GM18517 (cell line): Measurements from ENCODE around the gene TAF3.

Source experiments
- ATAC-seq: cut with Tn5 transposase; IDR thresholded peaks from one replicate; pipeline ENCODE4 v1.9.1; 2021; ENCODE audit warnings: mild to moderate bottlenecking, moderate library complexity; ENCODE audit not compliant: unreplicated experiment

TAF3 gene

GRCh38 chr10:7962592-7962991, 144.3 kb downstream of the TAF3 start:
- ATAC-seq = no peak

- ATAC-seq = no peak
Observed at GRCh38 chr10:7965457-7965856, 147.2 kb downstream of the TAF3 start.

- ATAC-seq = no peak
Observed at GRCh38 chr10:7967035-7967434, 148.7 kb downstream of the TAF3 start.

GRCh38 chr10:7968510-7969112, 150.3 kb downstream of the TAF3 start:
- no peak for ATAC-seq

GRCh38 chr10:7969623-7970022, 151.3 kb downstream of the TAF3 start:
- no peak for ATAC-seq

- no peak for ATAC-seq
Observed at GRCh38 chr10:7971949-7972348, 153.6 kb downstream of the TAF3 start.

GRCh38 chr10:7972367-7972766, 154.1 kb downstream of the TAF3 start:
- no peak for ATAC-seq

- no peak for ATAC-seq
Observed at GRCh38 chr10:7980196-7980595, 161.9 kb downstream of the TAF3 start.

GRCh38 chr10:7982727-7983126, 164.4 kb downstream of the TAF3 start:
- no peak for ATAC-seq

- ATAC-seq = no peak
Observed at GRCh38 chr10:7984325-7984724, 166.0 kb downstream of the TAF3 start.

GRCh38 chr10:7984896-7985295, 166.6 kb downstream of the TAF3 start:
- no peak for ATAC-seq

GRCh38 chr10:7986851-7987250, 168.5 kb downstream of the TAF3 start:
- ATAC-seq = no peak

GRCh38 chr10:7988989-7989388, 170.7 kb downstream of the TAF3 start:
- ATAC-seq = no peak

- no peak for ATAC-seq
Observed at GRCh38 chr10:7998831-7999230, 180.5 kb downstream of the TAF3 start.

- no peak for ATAC-seq
Observed at GRCh38 chr10:8004469-8005000, 186.2 kb downstream of the TAF3 start.

GRCh38 chr10:8006274-8006999, 188.1 kb downstream of the TAF3 start:
- ATAC-seq = no peak

GRCh38 chr10:8009031-8009430, 190.7 kb downstream of the TAF3 start:
- no peak for ATAC-seq

- ATAC-seq = no peak
Observed at GRCh38 chr10:8013006-8013405, 194.7 kb downstream of the TAF3 start.

- no peak for ATAC-seq
Observed at GRCh38 chr10:8013619-8014018, 195.3 kb downstream of the TAF3 start.

- ATAC-seq = no peak
Observed at GRCh38 chr10:8014649-8015048, 196.3 kb downstream of the TAF3 start.

GRCh38 chr10:8017277-8017676, 199.0 kb downstream of the TAF3 start:
- ATAC-seq = no peak

- ATAC-seq = no peak
Observed at GRCh38 chr10:8023321-8023720, 205.0 kb downstream of the TAF3 start.
